ENCODE data around the gene EZH1.

EZH1 gene

GRCh38 chr17:42697108-42697811 is 47.6 kb downstream of the EZH1 start:
- no peak overlapping the region for H3K4me3 ChIP-seq (ENCODE audit: low read depth, low read length)
- TF ChIP-seq, protein P1, sequence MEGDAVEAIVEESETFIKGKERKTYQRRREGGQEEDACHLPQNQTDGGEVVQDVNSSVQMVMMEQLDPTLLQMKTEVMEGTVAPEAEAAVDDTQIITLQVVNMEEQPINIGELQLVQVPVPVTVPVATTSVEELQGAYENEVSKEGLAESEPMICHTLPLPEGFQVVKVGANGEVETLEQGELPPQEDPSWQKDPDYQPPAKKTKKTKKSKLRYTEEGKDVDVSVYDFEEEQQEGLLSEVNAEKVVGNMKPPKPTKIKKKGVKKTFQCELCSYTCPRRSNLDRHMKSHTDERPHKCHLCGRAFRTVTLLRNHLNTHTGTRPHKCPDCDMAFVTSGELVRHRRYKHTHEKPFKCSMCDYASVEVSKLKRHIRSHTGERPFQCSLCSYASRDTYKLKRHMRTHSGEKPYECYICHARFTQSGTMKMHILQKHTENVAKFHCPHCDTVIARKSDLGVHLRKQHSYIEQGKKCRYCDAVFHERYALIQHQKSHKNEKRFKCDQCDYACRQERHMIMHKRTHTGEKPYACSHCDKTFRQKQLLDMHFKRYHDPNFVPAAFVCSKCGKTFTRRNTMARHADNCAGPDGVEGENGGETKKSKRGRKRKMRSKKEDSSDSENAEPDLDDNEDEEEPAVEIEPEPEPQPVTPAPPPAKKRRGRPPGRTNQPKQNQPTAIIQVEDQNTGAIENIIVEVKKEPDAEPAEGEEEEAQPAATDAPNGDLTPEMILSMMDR (conservative IDR thresholded peaks at IDR 0.05; ENCODE audit: low read depth, low read length) = no peak
- DNase-seq (ENCODE audit: low read depth) = no peak

DNA sequence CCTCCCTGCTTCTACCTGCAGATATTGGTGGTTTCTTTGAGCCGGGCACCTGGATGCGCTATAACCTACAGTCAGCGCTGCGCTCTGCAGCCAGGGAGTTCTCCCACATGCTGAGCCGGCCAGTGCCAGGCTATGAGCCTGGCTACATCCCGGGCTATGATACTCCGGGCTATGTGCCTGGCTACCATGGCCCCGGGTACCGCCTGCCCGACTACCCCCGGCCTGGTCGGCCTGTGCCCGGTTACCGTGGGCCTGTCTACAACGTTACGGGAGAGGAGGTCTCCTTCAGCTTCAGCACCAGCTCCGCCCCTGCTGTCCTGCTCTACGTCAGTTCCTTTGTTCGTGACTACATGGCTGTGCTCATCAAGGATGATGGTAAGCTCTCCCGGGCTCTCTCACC is 49.3 kb downstream of the EZH1 start:
- H3K4me3 ChIP-seq (ENCODE audit: low read depth, low read length) = no peak overlapping the region
- TF ChIP-seq, protein P1 (conservative IDR thresholded peaks at IDR 0.05; ENCODE audit: low read depth, low read length) = no peak
- no peak for DNase-seq (ENCODE audit: low read depth)

- TF ChIP-seq, protein P1 (conservative IDR thresholded peaks at IDR 0.05; ENCODE audit: low read depth, low read length) = no peak
- no peak overlapping the region for H3K4me3 ChIP-seq (ENCODE audit: low read depth, low read length)
- no peak for DNase-seq (ENCODE audit: low read depth)
Measured at GRCh38 chr17:42694524-42694923, 50.3 kb downstream of the EZH1 start.

DNA sequence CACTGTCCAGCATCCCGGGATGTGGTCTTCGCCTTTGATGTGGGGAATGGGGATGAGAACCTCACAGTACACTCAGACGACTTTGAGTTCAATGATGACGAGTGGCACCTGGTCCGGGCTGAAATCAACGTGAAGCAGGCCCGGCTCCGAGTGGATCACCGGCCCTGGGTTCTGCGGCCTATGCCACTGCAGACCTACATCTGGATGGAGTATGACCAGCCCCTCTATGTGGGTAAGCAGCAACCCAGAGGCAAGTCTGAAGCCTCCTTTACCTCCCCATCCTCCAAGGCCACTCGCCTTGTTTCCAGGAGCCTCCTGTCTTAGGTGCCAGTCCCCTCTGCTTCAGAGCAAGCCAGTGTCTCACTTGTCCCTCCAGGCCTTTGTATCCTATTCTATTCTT is 52.4 kb downstream of the EZH1 start:
- DNase-seq (ENCODE audit: low read depth) = no peak
- H3K4me3 ChIP-seq (ENCODE audit: low read depth, low read length) = no peak overlapping the region
- TF ChIP-seq, protein P1 (conservative IDR thresholded peaks at IDR 0.05; ENCODE audit: low read depth, low read length) = no peak

- no peak overlapping the region for H3K4me3 ChIP-seq (ENCODE audit: low read depth, low read length)
- TF ChIP-seq, protein P1 (conservative IDR thresholded peaks at IDR 0.05; ENCODE audit: low read depth, low read length) = no peak
- DNase-seq (ENCODE audit: low read depth) = no peak
Measured at GRCh38 chr17:42691021-42691545, 53.8 kb downstream of the EZH1 start.

DNA sequence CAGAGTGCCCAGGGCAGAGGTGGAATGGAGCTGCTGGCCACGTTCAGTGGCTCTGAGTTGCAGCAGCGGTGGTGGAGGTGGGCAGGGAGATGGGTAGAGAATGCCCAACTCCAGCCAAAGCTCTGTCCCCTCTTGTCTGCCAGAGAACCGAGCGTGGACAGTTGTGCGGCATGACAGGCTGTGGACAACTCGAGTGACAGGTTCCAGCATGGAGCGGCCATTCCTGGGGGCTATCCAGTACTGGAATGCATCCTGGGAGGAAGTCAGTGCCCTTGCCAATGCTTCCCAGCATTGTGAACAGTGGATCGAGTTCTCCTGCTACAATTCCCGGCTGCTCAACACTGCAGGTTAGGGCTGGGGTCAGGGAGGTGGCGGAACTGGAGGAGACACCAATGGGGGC is 54.2 kb downstream of the EZH1 start:
- H3K4me3 ChIP-seq (ENCODE audit: low read depth, low read length) = no peak overlapping the region
- TF ChIP-seq, protein P1 (conservative IDR thresholded peaks at IDR 0.05; ENCODE audit: low read depth, low read length) = no peak
- DNase-seq (ENCODE audit: low read depth) = no peak

Measured in choroid plexus epithelial cell (primary cell).